H9 (cell line): ENCODE measurements around the gene AXIN2. TPM values are rescaled to one million over a fixed set of nuclear protein-coding genes. Genes with fewer than 3 reads are reported as not detected.
"Not testable (repeated sequence)": the region's sequence is repeated elsewhere in the genome, so short reads cannot be mapped to it uniquely, and the experiment has no call there.

Source experiments
- DNase-seq: peaks from one replicate; pipeline ENCODE4 v3.0.0-alpha.2; 2017
- H2AFZ ChIP-seq: one replicate; pipeline ENCODE4 v1.6.1; 2013; ENCODE audit warnings: mild to moderate bottlenecking, low read length, control low read depth, moderate library complexity
- H2AK5ac ChIP-seq: 2 replicates; pipeline ENCODE4 v1.6.1; 2013; ENCODE audit warnings: low read length, control low read depth, mixed read lengths; ENCODE audit not compliant: insufficient read length
- H2BK120ac ChIP-seq: one replicate; pipeline ENCODE4 v1.6.1; 2013; ENCODE audit warnings: low read depth, mild to moderate bottlenecking, low read length, control low read depth, inconsistent platforms; ENCODE audit not compliant: poor library complexity, severe bottlenecking
- H2BK12ac ChIP-seq: 2 replicates; pipeline ENCODE4 v1.6.1; 2013; ENCODE audit warnings: low read length, control low read depth, mixed read lengths, low read depth; ENCODE audit not compliant: insufficient read length
- H2BK15ac ChIP-seq: 2 replicates; pipeline ENCODE4 v1.6.1; 2013; ENCODE audit warnings: low read depth, low read length, control low read depth
- H2BK20ac ChIP-seq: one replicate; pipeline ENCODE4 v1.6.1; 2013; ENCODE audit warnings: low read depth, mild to moderate bottlenecking, low read length, control low read depth, inconsistent platforms; ENCODE audit not compliant: poor library complexity, severe bottlenecking
- H2BK5ac ChIP-seq: 2 replicates; pipeline ENCODE4 v1.6.1; 2013; ENCODE audit warnings: low read length, control low read depth, mixed read lengths; ENCODE audit not compliant: insufficient read length
- H3K14ac ChIP-seq: 2 replicates; pipeline ENCODE4 v1.6.1; 2013; ENCODE audit warnings: low read length, control low read depth; ENCODE audit not compliant: insufficient read depth
- H3K18ac ChIP-seq: 2 replicates; pipeline ENCODE4 v1.6.1; 2013; ENCODE audit warnings: low read depth, mild to moderate bottlenecking, mixed read lengths, low read length, control low read depth; ENCODE audit not compliant: insufficient read length
- H3K23ac ChIP-seq: 2 replicates; pipeline ENCODE4 v1.6.1; 2013; ENCODE audit warnings: low read length, control low read depth, mixed read lengths, low read depth; ENCODE audit not compliant: insufficient read length
- H3K23me2 ChIP-seq: 2 replicates; pipeline ENCODE4 v1.6.1; 2013; ENCODE audit warnings: low read depth, mild to moderate bottlenecking, mixed read lengths, low read length, control low read depth; ENCODE audit not compliant: insufficient read length, poor library complexity, severe bottlenecking
- H3K27ac ChIP-seq: 2 replicates; pipeline ENCODE4 v1.5.1; 2013; ENCODE audit warnings: low read length, control low read depth, mixed read lengths, low read depth; ENCODE audit not compliant: insufficient read length
- H3K27me3 ChIP-seq: 2 replicates; pipeline ENCODE4 v1.6.1; 2013; ENCODE audit warnings: low read length, control low read depth, inconsistent platforms; ENCODE audit not compliant: insufficient read depth
- H3K4ac ChIP-seq: 2 replicates; pipeline ENCODE4 v1.6.1; 2013; ENCODE audit warnings: low read depth, mild to moderate bottlenecking, control low read depth, inconsistent platforms, low read length, moderate library complexity
- H3K4me1 ChIP-seq: 2 replicates; pipeline ENCODE4 v1.6.1; 2013; ENCODE audit warnings: low read length, control low read depth, inconsistent platforms; ENCODE audit not compliant: insufficient read depth
- H3K4me2 ChIP-seq: 2 replicates; pipeline ENCODE4 v1.6.1; 2013; ENCODE audit warnings: low read length, control low read depth, mixed read lengths; ENCODE audit not compliant: insufficient read length, insufficient read depth
- H3K56ac ChIP-seq: 2 replicates; pipeline ENCODE4 v1.6.1; 2013; ENCODE audit warnings: low read depth, mild to moderate bottlenecking, mixed read lengths, low read length, control low read depth; ENCODE audit not compliant: insufficient read length
- H3K79me1 ChIP-seq: 2 replicates; pipeline ENCODE4 v1.6.1; 2013; ENCODE audit warnings: low read depth, mild to moderate bottlenecking, moderate library complexity, low read length, control low read depth, inconsistent platforms; ENCODE audit not compliant: insufficient read depth, poor library complexity, severe bottlenecking
- H3K79me2 ChIP-seq: 2 replicates; pipeline ENCODE4 v1.6.1; 2013; ENCODE audit warnings: low read length, control low read depth, inconsistent platforms; ENCODE audit not compliant: insufficient read depth
- H3K9ac ChIP-seq: 2 replicates; pipeline ENCODE4 v1.6.1; 2013; ENCODE audit warnings: low read length, control low read depth, mixed read lengths; ENCODE audit not compliant: insufficient read length; ENCODE audit errors: extremely low read depth
- H3K9me3 ChIP-seq: one replicate; pipeline ENCODE4 v1.6.1; 2013; ENCODE audit warnings: low read depth, low read length, inconsistent platforms; ENCODE audit not compliant: control insufficient read depth
- H3T11ph ChIP-seq: one replicate; pipeline ENCODE4 v1.6.1; 2013; ENCODE audit warnings: mild to moderate bottlenecking, low read length, control low read depth, inconsistent platforms
- H4K20me1 ChIP-seq: one replicate; pipeline ENCODE4 v1.6.1; 2013; ENCODE audit not compliant: control insufficient read depth, insufficient read length, insufficient read depth
- H4K5ac ChIP-seq: 2 replicates; pipeline ENCODE4 v1.6.1; 2013; ENCODE audit warnings: low read depth, mild to moderate bottlenecking, mixed read lengths, low read length, control low read depth; ENCODE audit not compliant: insufficient read length
- H4K8ac ChIP-seq: replicated peaks from 2 replicates; pipeline ENCODE4 v1.6.1; 2013; ENCODE audit warnings: low read length, control low read depth, mixed read lengths, low read depth; ENCODE audit not compliant: insufficient read length
- H4K91ac ChIP-seq: 2 replicates; pipeline ENCODE4 v1.6.1; 2013; ENCODE audit warnings: low read depth, mild to moderate bottlenecking, moderate library complexity, mixed read lengths, low read length, control low read depth; ENCODE audit not compliant: insufficient read length
- H3K27ac Mint-ChIP-seq, 3 experiments: 2 replicates in 2 of 3; 3 replicates in 1 of 3; pipeline ENCODE4 v1.8.0; 2020 to 2021; ENCODE audit warnings: mixed read lengths in 3 of 3, mild to moderate bottlenecking in 1 of 3, moderate library complexity in 1 of 3
- H3K27me3 Mint-ChIP-seq: 2 replicates; pipeline ENCODE4 v1.8.0; 2021; ENCODE audit warnings: low read depth, mild to moderate bottlenecking, moderate library complexity, mixed read lengths
- H3K36me3 Mint-ChIP-seq, 3 experiments: 2 replicates in 2 of 3; 3 replicates in 1 of 3; pipeline ENCODE4 v1.8.0; 2020 to 2021; ENCODE audit warnings: low read depth in 3 of 3, mixed read lengths in 3 of 3; ENCODE audit not compliant: insufficient read depth in 1 of 3
- H3K4me1 Mint-ChIP-seq, 2 experiments: 2 replicates each; pipeline ENCODE4 v1.8.0; 2020; ENCODE audit warnings: mixed read lengths in 2 of 2
- H3K4me3 Mint-ChIP-seq, 2 experiments: 2 replicates in 1 of 2; 3 replicates in 1 of 2; pipeline ENCODE4 v1.8.0; 2020 to 2021; ENCODE audit warnings: mild to moderate bottlenecking in 2 of 2, mixed read lengths in 2 of 2, moderate library complexity in 1 of 2
- H3K9me3 Mint-ChIP-seq, 2 experiments: 2 replicates in 1 of 2; 3 replicates in 1 of 2; pipeline ENCODE4 v1.8.0; 2020; ENCODE audit warnings: mild to moderate bottlenecking in 2 of 2, mixed read lengths in 2 of 2, moderate library complexity in 1 of 2
- WGBS: extraction: QIAGEN DNeasy Blood & Tissue Kit; methylation state at CpG from one replicate; pipeline ENCODE4 v1.1.7; 2013; ENCODE audit warnings: missing lambda C conversion rate, low lambda C conversion rate, mixed read lengths; ENCODE audit not compliant: insufficient read length; ENCODE audit errors: extremely low coverage; 5-methylcytosine and 5-hydroxymethylcytosine counted together
- total RNA-seq: library from RNA; stranded (reverse); gene quantifications from 2 replicates; pipeline ENCODE4 v1.2.1, GENCODE V29; 2021
- TF ChIP-seq, protein P1 (sequence below): fragments of 200-600 bp; sonication (generic); conservative IDR thresholded peaks from 3 replicates; pipeline ENCODE4 v1.8.0; 2021; ENCODE audit warnings: antibody characterized with exemption, mild to moderate bottlenecking

AXIN2 gene
- total RNA-seq, 1 experiment from 2014 or later, result 35.0 TPM

DNA sequence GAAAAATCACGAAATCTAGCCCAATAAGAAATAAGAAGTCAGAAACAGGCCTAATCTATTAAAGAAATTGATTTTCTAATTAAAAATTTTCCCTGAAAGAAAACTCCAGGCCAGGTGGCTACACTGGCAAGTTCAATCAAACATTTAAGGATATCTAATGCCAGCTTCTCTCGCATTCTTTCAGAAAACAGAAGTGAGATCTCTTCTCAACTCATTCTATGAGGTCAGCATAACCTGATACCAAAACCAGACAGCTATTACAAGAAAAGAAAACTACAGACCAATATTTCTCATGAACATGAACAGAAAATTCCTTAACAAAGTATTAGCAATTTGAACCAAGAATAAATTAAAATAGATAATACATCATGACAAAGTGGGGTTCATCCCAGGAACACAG lies 52.4 kb downstream of the AXIN2 start:
- Histone ChIP-seq H3K4ac (no peak overlapping the region), H3K79me1 (no peaks in the 10 kb centered on the region), H3K18ac (no peak overlapping the region), H3K27ac (no peak overlapping the region), H3K9me3 (no peaks in the 10 kb centered on the region), H3K56ac (no peak overlapping the region), H3K79me2 (no peaks in the 10 kb centered on the region), H3K14ac (no peak overlapping the region), H2BK20ac (no peak overlapping the region), H2AK5ac (no peak overlapping the region), H3K27me3 (no peaks in the 10 kb centered on the region), H3K9ac (no peak overlapping the region), H4K20me1 (no peaks in the 10 kb centered on the region), H4K5ac (no peak overlapping the region), H2BK15ac (no peak overlapping the region), H3T11ph (no peak overlapping the region), H2BK120ac (no peak overlapping the region), H3K23ac (no peak overlapping the region), H4K91ac (no peak overlapping the region), H2BK12ac (no peak overlapping the region), H3K4me1 (no peaks in the 10 kb centered on the region; the same call in 1 of the 2 replicates), H3K23me2 (no peaks in the 10 kb centered on the region), H4K8ac (no peak overlapping the region), H2BK5ac (no peak overlapping the region), H3K4me2 (no peak overlapping the region), H2AFZ (no peak overlapping the region)
- no CpG with 5 or more reads among the region's 2 CpGs for WGBS
- Mint-ChIP-seq H3K4me1 (peaks cover 3 to 6% of the 10 kb centered on the region in 2 experiments), H3K27me3 (peaks cover 1% of the 10 kb centered on the region), H3K27ac (no peak overlapping the region), H3K36me3 (peaks cover 4 to 27% (median 4%) of the 10 kb centered on the region in 3 experiments; a peak in 4 of 7 replicates), H3K9me3 (peaks cover 13 to 17% of the 10 kb centered on the region in 2 experiments), H3K4me3 (no peak overlapping the region)
- TF ChIP-seq, protein P1, sequence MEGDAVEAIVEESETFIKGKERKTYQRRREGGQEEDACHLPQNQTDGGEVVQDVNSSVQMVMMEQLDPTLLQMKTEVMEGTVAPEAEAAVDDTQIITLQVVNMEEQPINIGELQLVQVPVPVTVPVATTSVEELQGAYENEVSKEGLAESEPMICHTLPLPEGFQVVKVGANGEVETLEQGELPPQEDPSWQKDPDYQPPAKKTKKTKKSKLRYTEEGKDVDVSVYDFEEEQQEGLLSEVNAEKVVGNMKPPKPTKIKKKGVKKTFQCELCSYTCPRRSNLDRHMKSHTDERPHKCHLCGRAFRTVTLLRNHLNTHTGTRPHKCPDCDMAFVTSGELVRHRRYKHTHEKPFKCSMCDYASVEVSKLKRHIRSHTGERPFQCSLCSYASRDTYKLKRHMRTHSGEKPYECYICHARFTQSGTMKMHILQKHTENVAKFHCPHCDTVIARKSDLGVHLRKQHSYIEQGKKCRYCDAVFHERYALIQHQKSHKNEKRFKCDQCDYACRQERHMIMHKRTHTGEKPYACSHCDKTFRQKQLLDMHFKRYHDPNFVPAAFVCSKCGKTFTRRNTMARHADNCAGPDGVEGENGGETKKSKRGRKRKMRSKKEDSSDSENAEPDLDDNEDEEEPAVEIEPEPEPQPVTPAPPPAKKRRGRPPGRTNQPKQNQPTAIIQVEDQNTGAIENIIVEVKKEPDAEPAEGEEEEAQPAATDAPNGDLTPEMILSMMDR, result no peak
- DNase-seq, result no peak

DNA sequence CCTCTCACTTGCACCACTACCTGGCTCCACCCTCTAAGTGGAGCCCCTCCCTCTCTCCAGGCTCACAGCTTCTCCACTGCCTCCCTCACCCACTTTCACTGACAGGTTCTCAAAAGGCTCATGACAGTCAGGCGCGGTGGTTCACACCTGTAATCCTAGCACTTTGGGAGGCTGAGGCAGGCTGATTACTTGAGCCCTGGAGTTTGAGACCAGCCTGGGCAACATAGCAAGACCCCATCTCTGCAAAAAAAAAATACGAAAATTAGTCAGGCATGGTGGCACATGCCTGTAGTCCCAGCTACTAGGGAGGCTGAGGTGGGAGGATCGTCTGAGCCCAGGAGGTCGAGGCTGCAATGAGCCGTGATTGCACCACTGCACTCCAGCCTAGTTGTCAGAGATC lies 56.8 kb downstream of the AXIN2 start:
- not testable (repeated sequence) for H2BK120ac ChIP-seq, H3K18ac ChIP-seq, H2BK5ac ChIP-seq, H3K14ac ChIP-seq, H3K4me3 Mint-ChIP-seq, H4K8ac ChIP-seq, DNase-seq, H3K9ac ChIP-seq, H3K4me1 ChIP-seq, H3K23me2 ChIP-seq, H2BK15ac ChIP-seq, H4K20me1 ChIP-seq, H2BK20ac ChIP-seq, H3K23ac ChIP-seq, H3K79me2 ChIP-seq, H4K91ac ChIP-seq, H3T11ph ChIP-seq, H3K4me2 ChIP-seq, H4K5ac ChIP-seq, H3K27me3 Mint-ChIP-seq, H3K27ac Mint-ChIP-seq, H3K4ac ChIP-seq, H2AFZ ChIP-seq, H3K27ac ChIP-seq, H2BK12ac ChIP-seq, H2AK5ac ChIP-seq, H3K79me1 ChIP-seq, H3K9me3 ChIP-seq, H3K27me3 ChIP-seq, H3K56ac ChIP-seq
- WGBS, result no CpG with 5 or more reads among the region's 6 CpGs
- peaks cover 6 to 15% of the 10 kb centered on the region in 2 experiments for H3K4me1 Mint-ChIP-seq
- H3K36me3 Mint-ChIP-seq, result peaks cover 4 to 21% (median 4%) of the 10 kb centered on the region in 3 experiments; a peak in 4 of 7 replicates
- H3K9me3 Mint-ChIP-seq, result peaks cover 13 to 17% of the 10 kb centered on the region in 2 experiments
